ENCODE data around the gene MON1A.

The MON1A gene

DNA sequence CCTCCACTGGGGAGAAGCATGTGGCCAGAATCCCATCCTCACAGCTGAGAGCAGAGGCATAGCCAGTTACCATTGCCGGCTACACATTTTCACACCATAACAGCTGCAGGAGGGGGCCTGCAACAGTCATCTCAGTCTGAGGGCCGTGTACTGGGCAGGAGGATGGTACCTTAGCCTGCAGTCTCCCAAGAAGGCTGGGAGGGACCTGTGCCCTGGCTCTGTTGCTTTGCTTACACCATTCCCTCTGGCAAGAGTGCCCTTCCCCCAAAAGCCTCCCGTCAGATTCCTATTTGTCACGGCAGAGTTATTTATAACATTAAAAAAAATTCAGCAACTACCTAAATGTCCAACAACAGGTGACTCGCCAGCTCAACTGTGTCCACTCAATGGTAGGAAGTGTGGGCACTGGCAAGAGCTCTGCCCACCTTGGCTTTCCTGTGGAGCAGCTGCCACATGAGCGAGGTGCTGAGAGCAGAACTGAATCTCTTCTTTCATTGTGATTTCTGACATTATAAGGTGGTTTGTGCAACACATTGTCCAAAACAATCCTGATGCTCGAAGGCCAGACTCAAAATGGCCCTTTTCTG is 64.3 kb downstream of the MON1A start:
- Histone ChIP-seq H3K9ac (no peak overlapping the region), H3K27ac (no peak overlapping the region), H2AFZ (ENCODE audit: low read depth) (no peak overlapping the region), H3K4me2 (no peak overlapping the region), H4K20me1 (ENCODE audit: insufficient read depth) (no peaks in the 10 kb centered on the region), H3K4me1 (ENCODE audit: low read depth, poor library complexity, severe bottlenecking) (no peaks in the 10 kb centered on the region), H3K36me3 (ENCODE audit: insufficient read depth) (no peaks in the 10 kb centered on the region), H3K4me3 (IDR thresholded peaks at IDR 0.05; ENCODE audit: insufficient read depth, low read depth, low read length) (no peak overlapping the region), H3K79me2 (ENCODE audit: insufficient read depth, low read depth) (no peaks in the 10 kb centered on the region), H3K27me3 (ENCODE audit: insufficient read depth, low read depth) (peaks cover 2% of the 10 kb centered on the region; the same call in 1 of the 2 replicates)
- TF ChIP-seq, protein P1, sequence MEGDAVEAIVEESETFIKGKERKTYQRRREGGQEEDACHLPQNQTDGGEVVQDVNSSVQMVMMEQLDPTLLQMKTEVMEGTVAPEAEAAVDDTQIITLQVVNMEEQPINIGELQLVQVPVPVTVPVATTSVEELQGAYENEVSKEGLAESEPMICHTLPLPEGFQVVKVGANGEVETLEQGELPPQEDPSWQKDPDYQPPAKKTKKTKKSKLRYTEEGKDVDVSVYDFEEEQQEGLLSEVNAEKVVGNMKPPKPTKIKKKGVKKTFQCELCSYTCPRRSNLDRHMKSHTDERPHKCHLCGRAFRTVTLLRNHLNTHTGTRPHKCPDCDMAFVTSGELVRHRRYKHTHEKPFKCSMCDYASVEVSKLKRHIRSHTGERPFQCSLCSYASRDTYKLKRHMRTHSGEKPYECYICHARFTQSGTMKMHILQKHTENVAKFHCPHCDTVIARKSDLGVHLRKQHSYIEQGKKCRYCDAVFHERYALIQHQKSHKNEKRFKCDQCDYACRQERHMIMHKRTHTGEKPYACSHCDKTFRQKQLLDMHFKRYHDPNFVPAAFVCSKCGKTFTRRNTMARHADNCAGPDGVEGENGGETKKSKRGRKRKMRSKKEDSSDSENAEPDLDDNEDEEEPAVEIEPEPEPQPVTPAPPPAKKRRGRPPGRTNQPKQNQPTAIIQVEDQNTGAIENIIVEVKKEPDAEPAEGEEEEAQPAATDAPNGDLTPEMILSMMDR (conservative IDR thresholded peaks at IDR 0.05; ENCODE audit: low read depth, low read length), result no peak

DNA sequence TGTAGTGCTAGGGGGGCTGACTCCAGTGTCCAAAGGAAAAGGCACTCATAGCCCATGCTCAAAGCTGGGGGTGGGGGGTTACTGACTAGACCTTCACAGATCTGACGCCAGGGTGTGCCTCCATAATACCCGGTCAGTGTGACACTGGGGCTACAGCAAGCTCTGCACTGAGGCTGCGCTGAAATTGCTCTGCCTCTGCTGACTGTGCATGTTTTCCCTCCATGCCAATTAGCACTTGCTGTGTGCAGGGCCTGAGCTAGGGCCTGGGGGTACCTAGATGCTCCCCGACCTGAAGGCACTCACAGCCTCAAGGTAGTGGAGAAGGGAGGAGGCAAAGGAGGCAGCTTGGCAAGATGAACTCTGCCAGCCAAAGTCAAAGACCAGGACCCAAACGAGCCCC is 65.1 kb downstream of the MON1A start:
- Histone ChIP-seq H2AFZ (ENCODE audit: low read depth) (no peak overlapping the region), H3K4me2 (no peak overlapping the region), H3K27me3 (ENCODE audit: insufficient read depth, low read depth) (peaks cover 2% of the 10 kb centered on the region; the same call in 1 of the 2 replicates), H3K4me1 (ENCODE audit: low read depth, poor library complexity, severe bottlenecking) (no peaks in the 10 kb centered on the region), H4K20me1 (ENCODE audit: insufficient read depth) (no peaks in the 10 kb centered on the region), H3K27ac (no peak overlapping the region), H3K4me3 (IDR thresholded peaks at IDR 0.05; ENCODE audit: insufficient read depth, low read depth, low read length) (no peak overlapping the region), H3K36me3 (ENCODE audit: insufficient read depth) (no peaks in the 10 kb centered on the region), H3K9ac (no peak overlapping the region), H3K79me2 (ENCODE audit: insufficient read depth, low read depth) (no peaks in the 10 kb centered on the region)
- TF ChIP-seq, protein P1 (conservative IDR thresholded peaks at IDR 0.05; ENCODE audit: low read depth, low read length), result no peak

DNA sequence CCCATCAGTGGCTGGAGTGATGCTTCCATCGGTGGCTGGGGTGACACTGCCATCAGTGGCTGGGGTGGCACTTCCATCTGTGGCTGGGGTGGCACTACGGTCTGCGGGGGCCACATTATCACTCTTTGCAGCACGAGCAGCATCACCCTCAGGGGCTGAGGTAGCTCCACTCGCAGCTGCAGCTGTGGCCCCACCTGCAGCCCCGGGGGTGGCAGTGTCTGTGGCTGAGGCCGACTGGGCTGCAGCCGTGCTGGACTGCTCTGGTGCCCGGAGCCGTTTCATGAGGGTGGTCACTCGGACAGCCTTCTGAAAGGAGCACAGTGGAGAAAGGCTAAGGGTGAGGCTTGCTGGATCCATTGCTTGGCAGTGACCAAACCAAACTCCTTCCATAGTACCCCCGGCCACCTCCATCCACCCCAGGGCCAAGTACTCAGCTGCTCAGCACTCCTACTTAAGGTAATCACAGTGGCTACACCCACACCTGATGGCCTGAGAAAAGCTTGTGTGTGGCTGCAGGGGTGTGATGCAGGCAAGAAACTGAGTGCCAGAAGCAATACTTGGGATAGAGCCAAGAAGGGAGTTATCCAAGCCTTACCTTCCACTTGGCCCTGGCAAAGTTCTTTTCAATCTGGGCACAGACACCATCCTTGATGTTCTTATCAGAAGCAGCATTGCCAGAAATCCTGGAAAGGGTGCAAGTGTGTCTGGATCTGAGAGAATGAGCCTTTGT is 69.9 kb downstream of the MON1A start:
- H3K9ac ChIP-seq, result no peak overlapping the region
- H3K36me3 ChIP-seq (ENCODE audit: insufficient read depth), result no peaks in the 10 kb centered on the region
- no peaks in the 10 kb centered on the region for H4K20me1 ChIP-seq (ENCODE audit: insufficient read depth)
- no peak overlapping the region for H2AFZ ChIP-seq (ENCODE audit: low read depth)
- H3K27me3 ChIP-seq (ENCODE audit: insufficient read depth, low read depth), result 0 out of 2 replicates have a peak, but pooled peaks cover 2% of the 10 kb centered on the region
- H3K4me2 ChIP-seq, result no peak overlapping the region
- H3K4me3 ChIP-seq (IDR thresholded peaks at IDR 0.05; ENCODE audit: insufficient read depth, low read depth, low read length), result no peak overlapping the region
- TF ChIP-seq, protein P1 (conservative IDR thresholded peaks at IDR 0.05; ENCODE audit: low read depth, low read length), result no peak
- no peak overlapping the region for H3K27ac ChIP-seq
- H3K4me1 ChIP-seq (ENCODE audit: low read depth, poor library complexity, severe bottlenecking), result no peaks in the 10 kb centered on the region
- H3K79me2 ChIP-seq (ENCODE audit: insufficient read depth, low read depth), result peaks cover 14% of the 10 kb centered on the region; the same call in 1 of the 2 replicates

Measured in KMS-11 (cell line).